GM15510 (cell line): Measurements from ENCODE around the gene ORAI1.

ENCODE experiments used
- POLR2A ChIP-seq: IDR thresholded peaks from 3 replicates; pipeline ENCODE4 v1.6.1; 2011; ENCODE audit warnings: borderline replicate concordance; ENCODE audit not compliant: insufficient read length; ENCODE audit errors: extremely low read depth

ORAI1 gene

GRCh38 chr12:121663610-121663929 lies 37.2 kb downstream of the ORAI1 start:
- TF ChIP-seq POLR2A, result no peak

GRCh38 chr12:121668750-121669520 lies 42.6 kb downstream of the ORAI1 start:
- no peak for TF ChIP-seq POLR2A

GRCh38 chr12:121669521-121669900 lies 43.2 kb downstream of the ORAI1 start, which contains the start of gene MORN3:
MORN3 (minus strand) TSS chr12:121669654; CDS start chr12:121669483, 171 bp downstream.
- no peak for TF ChIP-seq POLR2A

- TF ChIP-seq POLR2A, result no peak
These were observed 46.7 kb downstream of the ORAI1 start for GRCh38 chr12:121673013-121673511.

GRCh38 chr12:121676190-121676589 lies 49.9 kb downstream of the ORAI1 start:
- no peak for TF ChIP-seq POLR2A

- no peak for TF ChIP-seq POLR2A
These were observed 52.0 kb downstream of the ORAI1 start for GRCh38 chr12:121678305-121678704.

GRCh38 chr12:121678716-121679300 lies 52.5 kb downstream of the ORAI1 start:
- no peak for TF ChIP-seq POLR2A

- TF ChIP-seq POLR2A, result no peak
These were observed 62.6 kb downstream of the ORAI1 start for GRCh38 chr12:121688966-121689365.

- TF ChIP-seq POLR2A, result no peak
These were observed 63.1 kb downstream of the ORAI1 start for GRCh38 chr12:121689430-121689829.
